Fibroblast of pulmonary artery (primary cell): ENCODE measurements around the gene HBA1.
"Not testable (repeated sequence)": the region's sequence is repeated elsewhere in the genome, so short reads cannot be mapped to it uniquely, and the experiment has no call there.

Experiments used
- DNase-seq: peaks from one replicate; pipeline ENCODE4 v3.0.0-alpha.2; 2010; ENCODE audit warnings: low read depth
- H3K4me3 ChIP-seq: replicated peaks from 2 replicates; pipeline ENCODE4 v1.5.1; 2011; ENCODE audit warnings: low read depth, mild to moderate bottlenecking, control low read depth, low read length, moderate library complexity
- TF ChIP-seq, protein P1 (sequence below): IDR thresholded peaks from 2 replicates; pipeline ENCODE4 v1.5.1; 2011; ENCODE audit warnings: mild to moderate bottlenecking, control low read depth, low read length, inconsistent platforms; ENCODE audit errors: missing control alignments

Gene HBA1

DNA sequence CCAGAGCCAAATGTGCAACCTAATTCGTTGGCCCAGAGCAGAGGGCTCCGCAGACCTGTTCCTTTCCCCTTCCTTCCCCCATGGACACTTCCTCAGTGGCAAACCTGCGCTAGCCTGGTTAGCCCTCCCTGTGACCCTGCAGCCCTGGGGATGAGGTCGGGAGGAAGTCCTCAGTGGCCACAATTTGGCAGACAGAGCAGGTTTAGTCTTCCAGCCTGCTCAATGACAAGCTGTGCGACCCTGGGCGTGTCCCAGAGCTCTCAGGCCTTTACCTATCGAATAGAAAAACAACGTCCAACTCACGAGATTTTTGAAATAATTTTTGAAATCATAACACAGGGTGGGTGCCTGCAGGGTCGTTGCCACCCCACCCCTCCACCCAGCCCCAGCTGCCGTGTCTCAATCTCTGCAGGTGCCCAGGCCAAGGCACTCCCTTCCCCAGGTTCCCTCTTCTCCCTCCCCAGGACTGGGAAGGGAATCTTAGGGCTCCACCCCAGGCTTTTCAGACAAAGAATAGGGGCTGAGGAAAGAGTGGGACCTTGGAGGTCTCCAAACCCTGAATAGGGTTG is 9.3 kb upstream of the HBA1 start:
- H3K4me3 ChIP-seq = no peak overlapping the region
- TF ChIP-seq, protein P1, sequence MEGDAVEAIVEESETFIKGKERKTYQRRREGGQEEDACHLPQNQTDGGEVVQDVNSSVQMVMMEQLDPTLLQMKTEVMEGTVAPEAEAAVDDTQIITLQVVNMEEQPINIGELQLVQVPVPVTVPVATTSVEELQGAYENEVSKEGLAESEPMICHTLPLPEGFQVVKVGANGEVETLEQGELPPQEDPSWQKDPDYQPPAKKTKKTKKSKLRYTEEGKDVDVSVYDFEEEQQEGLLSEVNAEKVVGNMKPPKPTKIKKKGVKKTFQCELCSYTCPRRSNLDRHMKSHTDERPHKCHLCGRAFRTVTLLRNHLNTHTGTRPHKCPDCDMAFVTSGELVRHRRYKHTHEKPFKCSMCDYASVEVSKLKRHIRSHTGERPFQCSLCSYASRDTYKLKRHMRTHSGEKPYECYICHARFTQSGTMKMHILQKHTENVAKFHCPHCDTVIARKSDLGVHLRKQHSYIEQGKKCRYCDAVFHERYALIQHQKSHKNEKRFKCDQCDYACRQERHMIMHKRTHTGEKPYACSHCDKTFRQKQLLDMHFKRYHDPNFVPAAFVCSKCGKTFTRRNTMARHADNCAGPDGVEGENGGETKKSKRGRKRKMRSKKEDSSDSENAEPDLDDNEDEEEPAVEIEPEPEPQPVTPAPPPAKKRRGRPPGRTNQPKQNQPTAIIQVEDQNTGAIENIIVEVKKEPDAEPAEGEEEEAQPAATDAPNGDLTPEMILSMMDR = no peak

DNA sequence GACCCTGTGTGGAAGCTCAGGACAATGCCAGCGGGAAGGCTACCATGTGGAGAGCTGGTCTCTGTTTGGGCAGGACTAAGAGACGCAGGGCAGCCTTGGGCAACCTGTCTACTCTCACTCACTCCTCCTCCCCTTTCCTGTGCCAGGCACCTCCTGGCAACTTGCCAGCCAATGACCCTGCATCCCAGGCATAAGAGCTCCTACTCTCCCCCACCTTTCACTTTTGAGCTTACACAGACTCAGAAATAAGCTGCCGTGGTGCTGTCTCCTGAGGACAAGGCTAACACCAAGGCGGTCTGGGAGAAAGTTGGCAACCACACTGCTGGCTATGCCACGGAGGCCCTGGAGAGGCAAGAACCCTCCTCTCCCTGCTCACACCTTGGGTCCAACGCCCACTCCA is 8.1 kb upstream of the HBA1 start:
- no peak for DNase-seq
- no peak overlapping the region for H3K4me3 ChIP-seq
- TF ChIP-seq, protein P1 = no peak

More for the DNA sequence above, 9.3 kb upstream of the HBA1 start:
- DNase-seq = no peak

DNA sequence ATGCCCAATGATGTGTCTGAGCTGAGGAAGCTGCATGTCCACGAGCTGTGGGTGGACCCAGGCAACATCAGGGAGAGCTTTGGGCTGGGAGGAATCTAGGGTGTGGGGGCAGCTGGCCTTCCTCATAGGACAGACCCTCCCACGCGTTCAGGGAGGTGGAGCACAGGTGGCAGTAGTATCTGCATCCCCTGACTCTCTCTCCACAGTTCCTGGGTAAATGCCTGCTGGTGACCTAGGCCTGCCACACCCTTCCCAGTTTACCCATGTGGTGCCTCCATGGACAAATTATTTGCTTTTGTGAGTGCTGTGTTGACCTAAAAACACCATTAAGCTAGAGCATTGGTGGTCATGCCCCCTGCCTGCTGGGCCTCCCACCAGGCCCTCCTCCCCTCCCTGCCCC is 7.5 kb upstream of the HBA1 start:
- TF ChIP-seq, protein P1 = no peak
- no peak for DNase-seq

DNA sequence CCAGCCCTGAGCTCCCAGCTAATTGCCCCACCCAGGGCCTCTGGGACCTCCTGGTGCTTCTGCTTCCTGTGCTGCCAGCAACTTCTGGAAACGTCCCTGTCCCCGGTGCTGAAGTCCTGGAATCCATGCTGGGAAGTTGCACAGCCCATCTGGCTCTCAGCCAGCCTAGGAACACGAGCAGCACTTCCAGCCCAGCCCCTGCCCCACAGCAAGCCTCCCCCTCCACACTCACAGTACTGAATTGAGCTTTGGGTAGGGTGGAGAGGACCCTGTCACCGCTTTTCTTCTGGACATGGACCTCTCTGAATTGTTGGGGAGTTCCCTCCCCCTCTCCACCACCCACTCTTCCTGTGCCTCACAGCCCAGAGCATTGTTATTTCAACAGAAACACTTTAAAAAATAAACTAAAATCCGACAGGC is 6.4 kb upstream of the HBA1 start:
- H3K4me3 ChIP-seq = not testable (repeated sequence)
- peak; percentile 40 for DNase-seq

More for the DNA sequence above, 7.5 kb upstream of the HBA1 start:
- H3K4me3 ChIP-seq = no peak overlapping the region

DNA sequence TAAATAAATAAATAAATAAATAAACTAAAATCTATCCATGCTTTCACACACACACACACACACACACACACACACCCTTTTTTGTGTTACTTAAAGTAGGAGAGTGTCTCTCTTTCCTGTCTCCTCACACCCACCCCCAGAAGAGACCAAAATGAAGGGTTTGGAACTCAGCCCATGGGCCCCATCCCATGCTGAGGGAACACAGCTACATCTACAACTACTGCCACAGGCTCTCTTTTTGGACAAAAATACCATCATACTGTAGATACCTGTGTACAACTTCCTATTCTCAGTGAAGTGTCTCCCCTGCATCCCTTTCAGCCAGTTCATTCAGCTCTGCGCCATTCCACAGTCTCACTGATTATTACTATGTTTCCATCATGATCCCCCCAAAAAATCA is 5.7 kb upstream of the HBA1 start:
- H3K4me3 ChIP-seq = no peak overlapping the region
- DNase-seq = no peak
- TF ChIP-seq, protein P1 = no peak

DNA sequence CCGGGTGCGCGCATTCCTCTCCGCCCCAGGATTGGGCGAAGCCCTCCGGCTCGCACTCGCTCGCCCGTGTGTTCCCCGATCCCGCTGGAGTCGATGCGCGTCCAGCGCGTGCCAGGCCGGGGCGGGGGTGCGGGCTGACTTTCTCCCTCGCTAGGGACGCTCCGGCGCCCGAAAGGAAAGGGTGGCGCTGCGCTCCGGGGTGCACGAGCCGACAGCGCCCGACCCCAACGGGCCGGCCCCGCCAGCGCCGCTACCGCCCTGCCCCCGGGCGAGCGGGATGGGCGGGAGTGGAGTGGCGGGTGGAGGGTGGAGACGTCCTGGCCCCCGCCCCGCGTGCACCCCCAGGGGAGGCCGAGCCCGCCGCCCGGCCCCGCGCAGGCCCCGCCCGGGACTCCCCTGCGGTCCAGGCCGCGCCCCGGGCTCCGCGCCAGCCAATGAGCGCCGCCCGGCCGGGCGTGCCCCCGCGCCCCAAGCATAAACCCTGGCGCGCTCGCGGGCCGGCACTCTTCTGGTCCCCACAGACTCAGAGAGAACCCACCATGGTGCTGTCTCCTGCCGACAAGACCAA is 4.0 kb upstream of the HBA1 start, which contains the start of gene HBA2:
Gene HBA2, plus strand, starts transcription at position 503 of the 568 bp plus-strand sequence. Its CDS starts 37 bp downstream, at position 540.
- not testable (repeated sequence) for DNase-seq, H3K4me3 ChIP-seq

DNA sequence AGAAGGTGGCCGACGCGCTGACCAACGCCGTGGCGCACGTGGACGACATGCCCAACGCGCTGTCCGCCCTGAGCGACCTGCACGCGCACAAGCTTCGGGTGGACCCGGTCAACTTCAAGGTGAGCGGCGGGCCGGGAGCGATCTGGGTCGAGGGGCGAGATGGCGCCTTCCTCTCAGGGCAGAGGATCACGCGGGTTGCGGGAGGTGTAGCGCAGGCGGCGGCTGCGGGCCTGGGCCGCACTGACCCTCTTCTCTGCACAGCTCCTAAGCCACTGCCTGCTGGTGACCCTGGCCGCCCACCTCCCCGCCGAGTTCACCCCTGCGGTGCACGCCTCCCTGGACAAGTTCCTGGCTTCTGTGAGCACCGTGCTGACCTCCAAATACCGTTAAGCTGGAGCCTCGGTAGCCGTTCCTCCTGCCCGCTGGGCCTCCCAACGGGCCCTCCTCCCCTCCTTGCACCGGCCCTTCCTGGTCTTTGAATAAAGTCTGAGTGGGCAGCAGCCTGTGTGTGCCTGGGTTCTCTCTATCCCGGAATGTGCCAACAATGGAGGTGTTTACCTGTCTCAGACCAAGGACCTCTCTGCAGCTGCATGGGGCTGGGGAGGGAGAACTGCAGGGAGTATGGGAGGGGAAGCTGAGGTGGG is 3.1 kb upstream of the HBA1 start:
- H3K4me3 ChIP-seq, DNase-seq: not testable (repeated sequence)

DNA sequence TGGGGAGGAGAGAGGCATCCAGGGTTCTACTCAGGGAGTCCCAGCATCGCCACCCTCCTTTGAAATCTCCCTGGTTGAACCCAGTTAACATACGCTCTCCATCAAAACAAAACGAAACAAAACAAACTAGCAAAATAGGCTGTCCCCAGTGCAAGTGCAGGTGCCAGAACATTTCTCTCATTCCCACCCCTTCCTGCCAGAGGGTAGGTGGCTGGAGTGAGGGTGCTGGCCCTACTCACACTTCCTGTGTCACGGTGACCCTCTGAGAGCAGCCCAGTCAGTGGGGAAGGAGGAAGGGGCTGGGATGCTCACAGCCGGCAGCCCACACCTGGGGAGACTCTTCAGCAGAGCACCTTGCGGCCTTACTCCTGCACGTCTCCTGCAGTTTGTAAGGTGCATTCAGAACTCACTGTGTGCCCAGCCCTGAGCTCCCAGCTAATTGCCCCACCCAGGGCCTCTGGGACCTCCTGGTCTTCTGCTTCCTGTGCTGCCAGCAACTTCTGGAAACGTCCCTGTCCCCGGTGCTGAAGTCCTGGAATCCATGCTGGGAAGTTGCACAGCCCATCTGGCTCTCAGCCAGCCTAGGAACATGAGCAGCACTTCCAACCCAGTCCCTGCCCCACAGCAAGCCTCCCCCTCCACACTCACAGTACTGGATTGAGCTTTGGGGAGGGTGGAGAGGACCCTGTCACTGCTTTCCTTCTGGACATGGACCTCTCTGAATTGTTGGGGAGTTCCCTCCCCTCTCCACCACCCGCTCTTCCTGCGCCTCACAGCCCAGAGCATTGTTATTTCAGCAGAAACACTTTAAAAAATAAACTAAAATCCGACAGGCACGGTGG is 2.3 kb upstream of the HBA1 start:
- H3K4me3 ChIP-seq = not testable (repeated sequence)
- DNase-seq = peak; percentile 51
